ENCODE results near the gene RNGTT.

RNGTT gene

DNA sequence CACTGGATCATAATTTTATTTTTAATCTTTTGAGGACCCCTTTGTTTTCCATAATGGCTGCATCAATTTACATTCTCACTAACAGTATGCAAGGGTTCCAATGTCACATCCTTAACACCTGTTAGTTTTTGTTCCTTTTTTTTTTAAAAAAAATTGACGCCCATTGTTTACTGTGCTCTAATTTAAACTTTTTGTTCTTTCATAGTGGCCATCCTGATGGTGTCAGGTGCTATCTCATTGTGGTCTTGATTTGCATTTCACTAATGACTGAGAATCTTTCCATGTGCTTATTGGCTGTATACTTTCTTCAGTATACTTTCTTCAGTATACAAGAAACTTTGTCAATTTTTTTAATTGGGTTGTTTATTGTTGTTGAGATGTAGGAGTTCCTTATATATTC, 347.0 kb downstream of the RNGTT start:
- Histone ChIP-seq H3K4me2 (no peak overlapping the region), H4K20me1 (no peaks in the 10 kb centered on the region), H3K9ac (no peak overlapping the region), H3K36me3 (peaks cover 0 to 17% (median 7%) of the 10 kb centered on the region in 11 experiments; a peak in 9 of 22 replicates), H3K9me3 (replicated peaks in 1 of 11) (peaks cover 0 to 5% (median 0%) of the 10 kb centered on the region in 11 experiments; a peak in 1 of 22 replicates), H3K27ac (no peak overlapping the region), H3K27me3 (no peaks in the 10 kb centered on the region), H3K4me3 (no peak overlapping the region), H3K4me1 (0 out of 20 replicates have a peak, but pooled peaks cover 0 to 5% (median 0%) of the 10 kb centered on the region in 10 experiments)
- TF ChIP-seq Cebpa-rat (IDR thresholded peaks at IDR 0.05) = no peak

- no peak for TF ChIP-seq Cebpa-rat (IDR thresholded peaks at IDR 0.05)
- H3K36me3 ChIP-seq = peaks cover 0 to 21% (median 8%) of the 10 kb centered on the region in 11 experiments; a peak in 9 of 22 replicates
- no peaks in the 10 kb centered on the region for H4K20me1 ChIP-seq
- H3K4me3 ChIP-seq = no peak overlapping the region
- H3K27me3 ChIP-seq = no peaks in the 10 kb centered on the region
- 0 out of 20 replicates have a peak, but pooled peaks cover 0 to 5% (median 0%) of the 10 kb centered on the region in 10 experiments for H3K4me1 ChIP-seq
- no peak overlapping the region for H3K4me2 ChIP-seq
- no peak overlapping the region for H3K27ac ChIP-seq
- no peak overlapping the region for H3K9ac ChIP-seq
- peaks cover 0 to 5% (median 0%) of the 10 kb centered on the region in 11 experiments; a peak in 2 of 22 replicates for H3K9me3 ChIP-seq (replicated peaks in 1 of 11)
Measured at GRCh38 chr6:88614316-88614877, 349.0 kb downstream of the RNGTT start.

GRCh38 chr6:88612631-88613030, 350.8 kb downstream of the RNGTT start:
- Histone ChIP-seq H3K4me1 (0 out of 20 replicates have a peak, but pooled peaks cover 0 to 5% (median 0%) of the 10 kb centered on the region in 10 experiments), H3K9me3 (replicated peaks in 1 of 11) (peaks cover 0 to 6% (median 0%) of the 10 kb centered on the region in 11 experiments; a peak in 2 of 22 replicates), H4K20me1 (no peaks in the 10 kb centered on the region), H3K36me3 (peaks cover 0 to 21% (median 8%) of the 10 kb centered on the region in 11 experiments; a peak in 9 of 22 replicates), H3K27me3 (no peaks in the 10 kb centered on the region), H3K4me3 (no peak overlapping the region), H3K9ac (no peak overlapping the region), H3K27ac (no peak overlapping the region), H3K4me2 (no peak overlapping the region)
- TF ChIP-seq Cebpa-rat (IDR thresholded peaks at IDR 0.05) = no peak

- Histone ChIP-seq H3K27ac (no peak overlapping the region), H3K36me3 (peaks cover 0 to 21% (median 8%) of the 10 kb centered on the region in 11 experiments; a peak in 9 of 22 replicates), H3K27me3 (no peaks in the 10 kb centered on the region), H3K9ac (no peak overlapping the region), H3K9me3 (replicated peaks in 1 of 11) (peaks cover 0 to 6% (median 0%) of the 10 kb centered on the region in 11 experiments; a peak in 2 of 22 replicates), H4K20me1 (no peaks in the 10 kb centered on the region), H3K4me3 (no peak overlapping the region), H3K4me1 (peaks cover 0 to 6% (median 2%) of the 10 kb centered on the region in 10 experiments; a peak in 3 of 20 replicates), H3K4me2 (no peak overlapping the region)
- no peak for TF ChIP-seq Cebpa-rat (IDR thresholded peaks at IDR 0.05)
Measured at GRCh38 chr6:88611721-88612120, 351.7 kb downstream of the RNGTT start.

DNA sequence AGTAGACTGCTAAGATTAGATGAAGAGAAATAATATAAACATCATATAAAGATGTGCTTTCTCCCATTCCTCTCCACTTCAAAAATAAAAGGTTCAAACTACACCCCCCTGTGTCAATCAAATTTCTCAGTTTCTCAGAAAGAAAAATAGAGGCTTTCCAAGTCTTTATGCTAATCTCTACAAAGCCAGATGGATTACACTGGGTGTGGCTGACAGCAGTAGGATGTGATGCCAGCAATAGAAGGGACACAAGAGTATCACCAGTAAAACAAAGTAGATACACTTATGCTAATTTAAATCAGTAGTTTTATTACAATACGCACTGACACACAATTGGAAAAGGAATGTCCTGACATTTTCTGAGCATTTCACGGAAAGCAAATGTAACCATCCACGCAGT, 353.4 kb downstream of the RNGTT start:
- Histone ChIP-seq H3K9ac (no peak overlapping the region), H3K4me1 (peaks cover 0 to 13% (median 2%) of the 10 kb centered on the region in 10 experiments; a peak in 5 of 20 replicates), H3K36me3 (peaks cover 0 to 21% (median 8%) of the 10 kb centered on the region in 11 experiments; a peak in 9 of 22 replicates), H3K27me3 (no peaks in the 10 kb centered on the region), H3K4me2 (no peak overlapping the region), H3K27ac (no peak overlapping the region), H3K9me3 (replicated peaks in 1 of 11) (peaks cover 0 to 6% (median 0%) of the 10 kb centered on the region in 11 experiments; a peak in 2 of 22 replicates), H3K4me3 (no peak overlapping the region), H4K20me1 (no peaks in the 10 kb centered on the region)
- TF ChIP-seq Cebpa-rat (IDR thresholded peaks at IDR 0.05) = no peak

GRCh38 chr6:88605271-88605670, 358.1 kb downstream of the RNGTT start:
- H3K27me3 ChIP-seq = no peaks in the 10 kb centered on the region
- H3K27ac ChIP-seq = no peak overlapping the region
- peaks cover 0 to 11% (median 0%) of the 10 kb centered on the region in 11 experiments; a peak in 2 of 22 replicates for H3K9me3 ChIP-seq (replicated peaks in 1 of 11)
- no peak overlapping the region for H3K9ac ChIP-seq
- no peak for TF ChIP-seq Cebpa-rat (IDR thresholded peaks at IDR 0.05)
- H3K36me3 ChIP-seq = 0 out of 22 replicates have a peak, but pooled peaks cover 0 to 4% (median 0%) of the 10 kb centered on the region in 11 experiments
- H4K20me1 ChIP-seq = no peaks in the 10 kb centered on the region
- H3K4me2 ChIP-seq = peak overlapping the region in 2 of 11 experiments; percentile 10 to 23; a peak in 2 of 22 replicates
- H3K4me3 ChIP-seq = no peak overlapping the region
- peaks cover 0 to 20% (median 6%) of the 10 kb centered on the region in 10 experiments; a peak in 11 of 20 replicates for H3K4me1 ChIP-seq

- Histone ChIP-seq H3K9me3 (replicated peaks in 1 of 11) (peaks cover 0 to 17% (median 3%) of the 10 kb centered on the region in 11 experiments; a peak in 8 of 22 replicates), H4K20me1 (no peaks in the 10 kb centered on the region), H3K27ac (no peak overlapping the region), H3K4me2 (peak overlapping the region in 5 of 11 experiments; percentile 46 to 68 (median 53); a peak in 9 of 22 replicates), H3K4me3 (no peak overlapping the region), H3K27me3 (no peaks in the 10 kb centered on the region), H3K36me3 (no peaks in the 10 kb centered on the region), H3K9ac (no peak overlapping the region), H3K4me1 (peaks cover 0 to 35% (median 7%) of the 10 kb centered on the region in 10 experiments; a peak in 9 of 20 replicates)
- no peak for TF ChIP-seq Cebpa-rat (IDR thresholded peaks at IDR 0.05)
Measured at GRCh38 chr6:88599571-88599970, 363.8 kb downstream of the RNGTT start.

GRCh38 chr6:88596801-88597200, 366.6 kb downstream of the RNGTT start:
- H3K9me3 ChIP-seq (replicated peaks in 1 of 11) = peaks cover 16 to 38% (median 25%) of the 10 kb centered on the region in 11 experiments
- no peak overlapping the region for H3K4me2 ChIP-seq
- H3K4me3 ChIP-seq = no peak overlapping the region
- no peak overlapping the region for H3K27ac ChIP-seq
- H4K20me1 ChIP-seq = no peaks in the 10 kb centered on the region
- H3K27me3 ChIP-seq = no peaks in the 10 kb centered on the region
- H3K9ac ChIP-seq = no peak overlapping the region
- peaks cover 0 to 50% (median 10%) of the 10 kb centered on the region in 10 experiments; a peak in 11 of 20 replicates for H3K4me1 ChIP-seq
- H3K36me3 ChIP-seq = no peaks in the 10 kb centered on the region
- no peak for TF ChIP-seq Cebpa-rat (IDR thresholded peaks at IDR 0.05)

DNA sequence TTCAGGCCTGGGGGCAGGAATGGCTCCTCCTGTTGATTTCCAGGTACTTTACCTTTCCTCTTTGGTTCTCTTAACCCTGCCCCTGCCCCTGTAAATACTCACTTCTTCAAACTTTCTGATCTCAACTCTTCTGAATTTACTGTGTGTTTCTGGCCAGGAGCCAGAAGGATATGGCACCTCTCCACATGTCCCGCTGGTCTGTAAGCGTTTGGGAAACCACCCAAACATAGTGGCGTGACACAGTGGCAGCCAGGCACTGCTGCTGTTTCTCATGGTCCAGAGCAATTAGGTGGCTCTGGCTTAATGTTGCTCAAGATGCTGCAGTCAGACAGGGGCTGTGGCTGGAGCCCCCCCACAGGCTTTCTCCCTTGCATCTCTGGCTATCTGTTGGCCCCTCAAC, 374.5 kb downstream of the RNGTT start:
- H3K36me3 ChIP-seq = no peaks in the 10 kb centered on the region
- H3K4me2 ChIP-seq = peak overlapping the region in 7 of 11 experiments; percentile 54 to 76 (median 63); a peak in 13 of 22 replicates
- peaks cover 17 to 60% (median 51%) of the 10 kb centered on the region in 11 experiments for H3K9me3 ChIP-seq (replicated peaks in 1 of 11)
- H3K4me1 ChIP-seq = peaks cover 11 to 49% (median 33%) of the 10 kb centered on the region in 10 experiments; a peak in 17 of 20 replicates
- H4K20me1 ChIP-seq = no peaks in the 10 kb centered on the region
- no peak for TF ChIP-seq Cebpa-rat (IDR thresholded peaks at IDR 0.05)
- no peak overlapping the region for H3K9ac ChIP-seq
- H3K4me3 ChIP-seq = no peak overlapping the region
- H3K27me3 ChIP-seq = no peaks in the 10 kb centered on the region
- H3K27ac ChIP-seq = no peak overlapping the region

All from BLaER1 treated with 17β-estradiol and CSF1 and Interleukin-3, amounts not matched to agents 10 nM and 100 nM (cell line).